ENCODE data around the gene HIPK2. TPM values are rescaled to one million over a fixed set of nuclear protein-coding genes. Genes with fewer than 3 reads are reported as not detected.

HIPK2 gene
- total and polyA plus RNA-seq, 2 experiments from 2014 or later, result 18.2 to 22.9 TPM

DNA sequence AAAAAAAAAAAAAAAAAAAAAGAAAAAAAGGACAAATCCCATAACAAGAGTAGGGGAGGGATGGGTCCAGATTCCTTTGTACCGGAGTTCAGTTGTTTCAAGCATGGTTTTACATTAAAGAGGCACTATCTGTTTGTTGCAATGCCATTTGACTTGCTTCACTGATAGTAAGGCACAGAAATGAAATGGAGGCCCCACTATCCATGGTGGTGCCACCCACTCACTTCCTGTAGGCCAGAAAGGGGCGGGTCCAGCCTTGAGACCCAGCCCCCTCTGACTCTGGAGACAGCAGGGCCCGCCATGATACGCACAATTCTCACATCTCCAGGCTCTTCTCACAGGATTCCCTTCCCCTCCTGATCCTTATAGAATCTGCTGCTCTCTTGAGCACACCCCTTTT, 154.3 kb downstream of the HIPK2 start:
- Histone ChIP-seq H3K27ac (no peak overlapping the region), H2AFZ (no peak overlapping the region), H3K4me3 (no peak overlapping the region), H4K20me1 (ENCODE audit: insufficient read depth, poor library complexity, severe bottlenecking) (no peaks in the 10 kb centered on the region), H3K9me3 (ENCODE audit: low read depth) (no peaks in the 10 kb centered on the region), H3K4me1 (ENCODE audit: insufficient read depth) (no peaks in the 10 kb centered on the region), H3K79me2 (no peaks in the 10 kb centered on the region), H3K27me3 (no peaks in the 10 kb centered on the region), H3K4me2 (no peak overlapping the region), H3K36me3 (replicated peaks; ENCODE audit: insufficient read depth, low read depth) (no peaks in the 10 kb centered on the region), H3K9me2 (replicated peaks; ENCODE audit: insufficient read depth) (no peaks in the 10 kb centered on the region)
- 92% methylated on average over 4 of the region's 4 CpGs for WGBS (ENCODE audit: low lambda C conversion rate, missing lambda C conversion rate)
- DNase-seq (ENCODE audit: low spot score), result no peak
- TF ChIP-seq, protein P1, sequence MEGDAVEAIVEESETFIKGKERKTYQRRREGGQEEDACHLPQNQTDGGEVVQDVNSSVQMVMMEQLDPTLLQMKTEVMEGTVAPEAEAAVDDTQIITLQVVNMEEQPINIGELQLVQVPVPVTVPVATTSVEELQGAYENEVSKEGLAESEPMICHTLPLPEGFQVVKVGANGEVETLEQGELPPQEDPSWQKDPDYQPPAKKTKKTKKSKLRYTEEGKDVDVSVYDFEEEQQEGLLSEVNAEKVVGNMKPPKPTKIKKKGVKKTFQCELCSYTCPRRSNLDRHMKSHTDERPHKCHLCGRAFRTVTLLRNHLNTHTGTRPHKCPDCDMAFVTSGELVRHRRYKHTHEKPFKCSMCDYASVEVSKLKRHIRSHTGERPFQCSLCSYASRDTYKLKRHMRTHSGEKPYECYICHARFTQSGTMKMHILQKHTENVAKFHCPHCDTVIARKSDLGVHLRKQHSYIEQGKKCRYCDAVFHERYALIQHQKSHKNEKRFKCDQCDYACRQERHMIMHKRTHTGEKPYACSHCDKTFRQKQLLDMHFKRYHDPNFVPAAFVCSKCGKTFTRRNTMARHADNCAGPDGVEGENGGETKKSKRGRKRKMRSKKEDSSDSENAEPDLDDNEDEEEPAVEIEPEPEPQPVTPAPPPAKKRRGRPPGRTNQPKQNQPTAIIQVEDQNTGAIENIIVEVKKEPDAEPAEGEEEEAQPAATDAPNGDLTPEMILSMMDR (IDR thresholded peaks at IDR 0.05; ENCODE audit: poor library complexity), result no peak
- TF ChIP-seq EZH2phosphoT487 (IDR thresholded peaks at IDR 0.05; ENCODE audit: low read depth, severe bottlenecking, unreplicated experiment) (no peak), EZH2 (IDR thresholded peaks at IDR 0.05; ENCODE audit: borderline replicate concordance) (no peak)

DNA sequence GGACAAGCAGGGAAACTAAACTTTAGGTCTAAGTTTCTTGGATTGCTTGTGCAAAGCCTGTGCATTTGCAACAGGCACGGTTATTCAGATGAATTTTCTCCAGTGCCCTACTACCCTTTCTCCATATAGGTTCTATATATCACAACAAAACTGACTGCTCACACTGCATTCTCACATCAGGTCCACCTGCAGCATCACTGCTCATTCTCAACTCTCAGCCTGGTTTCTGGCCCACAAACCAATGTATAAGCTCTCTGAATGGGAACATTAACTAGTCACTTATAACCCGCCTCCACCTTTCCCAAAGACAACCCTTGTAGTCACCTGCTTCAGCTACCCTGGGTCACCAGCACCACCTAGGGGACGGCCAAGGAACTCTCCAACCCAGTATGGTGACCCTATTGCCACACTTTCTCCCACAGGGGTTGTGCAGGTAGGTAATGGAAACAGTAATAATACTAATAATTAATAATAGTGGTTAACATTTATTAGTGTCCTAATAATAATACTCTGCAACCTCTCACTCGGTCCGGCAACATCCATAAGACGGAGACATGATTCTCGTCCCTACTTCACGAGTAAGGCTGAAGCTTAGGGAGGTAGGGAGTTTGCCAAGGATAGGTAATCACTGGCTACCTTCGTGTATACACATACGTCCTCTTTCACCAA, 157.0 kb downstream of the HIPK2 start:
- H3K4me3 ChIP-seq, result no peak overlapping the region
- H3K4me1 ChIP-seq (ENCODE audit: insufficient read depth), result no peaks in the 10 kb centered on the region
- TF ChIP-seq EZH2 (IDR thresholded peaks at IDR 0.05; ENCODE audit: borderline replicate concordance) (no peak), EZH2phosphoT487 (IDR thresholded peaks at IDR 0.05; ENCODE audit: low read depth, severe bottlenecking, unreplicated experiment) (no peak)
- TF ChIP-seq, protein P1 (IDR thresholded peaks at IDR 0.05; ENCODE audit: poor library complexity), result peak; percentile 57
- no peaks in the 10 kb centered on the region for H3K9me3 ChIP-seq (ENCODE audit: low read depth)
- H3K4me2 ChIP-seq, result no peak overlapping the region
- no peaks in the 10 kb centered on the region for H3K79me2 ChIP-seq
- H3K27ac ChIP-seq, result no peak overlapping the region
- no peaks in the 10 kb centered on the region for H3K9me2 ChIP-seq (replicated peaks; ENCODE audit: insufficient read depth)
- WGBS (ENCODE audit: low lambda C conversion rate, missing lambda C conversion rate), result 84% methylated on average over 10 of the region's 10 CpGs
- no peaks in the 10 kb centered on the region for H4K20me1 ChIP-seq (ENCODE audit: insufficient read depth, poor library complexity, severe bottlenecking)
- DNase-seq (ENCODE audit: low spot score), result peak; percentile 56
- H2AFZ ChIP-seq, result no peak overlapping the region
- H3K27me3 ChIP-seq, result no peaks in the 10 kb centered on the region
- no peaks in the 10 kb centered on the region for H3K36me3 ChIP-seq (replicated peaks; ENCODE audit: insufficient read depth, low read depth)

DNA sequence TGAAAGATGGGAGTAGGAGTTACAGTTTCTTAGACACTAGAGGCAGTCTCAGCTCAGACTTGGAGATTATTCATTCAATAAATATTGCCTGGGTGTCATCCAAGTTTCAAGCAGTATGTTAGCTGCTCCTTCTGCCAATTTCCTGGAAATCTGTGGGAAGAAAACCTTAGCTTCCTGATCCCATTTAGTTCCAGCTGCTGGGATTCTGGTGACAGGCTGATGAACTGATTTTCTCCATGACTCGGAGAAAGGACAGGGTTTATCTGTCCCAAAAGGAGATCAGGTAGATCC, 158.5 kb downstream of the HIPK2 start:
- no peaks in the 10 kb centered on the region for H3K27me3 ChIP-seq
- no peak overlapping the region for H2AFZ ChIP-seq
- no peak overlapping the region for H3K4me2 ChIP-seq
- H3K4me3 ChIP-seq, result no peak overlapping the region
- TF ChIP-seq EZH2 (IDR thresholded peaks at IDR 0.05; ENCODE audit: borderline replicate concordance) (no peak), EZH2phosphoT487 (IDR thresholded peaks at IDR 0.05; ENCODE audit: low read depth, severe bottlenecking, unreplicated experiment) (no peak)
- TF ChIP-seq, protein P1 (IDR thresholded peaks at IDR 0.05; ENCODE audit: poor library complexity), result no peak
- H3K9me2 ChIP-seq (replicated peaks; ENCODE audit: insufficient read depth), result no peaks in the 10 kb centered on the region
- no peak for DNase-seq (ENCODE audit: low spot score)
- no peaks in the 10 kb centered on the region for H3K4me1 ChIP-seq (ENCODE audit: insufficient read depth)
- no peak overlapping the region for H3K27ac ChIP-seq
- no peaks in the 10 kb centered on the region for H3K36me3 ChIP-seq (replicated peaks; ENCODE audit: insufficient read depth, low read depth)
- H3K9me3 ChIP-seq (ENCODE audit: low read depth), result no peaks in the 10 kb centered on the region
- no peaks in the 10 kb centered on the region for H3K79me2 ChIP-seq
- no peaks in the 10 kb centered on the region for H4K20me1 ChIP-seq (ENCODE audit: insufficient read depth, poor library complexity, severe bottlenecking)
- 95% methylated on average over 1 of the region's 1 CpG for WGBS (ENCODE audit: low lambda C conversion rate, missing lambda C conversion rate)

All from hepatocyte (in vitro differentiated cells).